NCI-H526 (cell line): ENCODE results near the gene NME7.
"Not testable (repeated sequence)": the region's sequence is repeated elsewhere in the genome, so short reads cannot be mapped to it uniquely, and the experiment has no call there.

ENCODE experiments used
- DNase-seq, 2 experiments: peaks; one replicate each; lab custom pipeline; 2025; lab: John Stamatoyannopoulos, UW

NME7 gene

GRCh38 chr1:169126335-169126734, 241.3 kb downstream of the NME7 start:
- DNase-seq: no peak

GRCh38 chr1:169125597-169125996, 242.0 kb downstream of the NME7 start:
- DNase-seq: not testable (repeated sequence)

DNA sequence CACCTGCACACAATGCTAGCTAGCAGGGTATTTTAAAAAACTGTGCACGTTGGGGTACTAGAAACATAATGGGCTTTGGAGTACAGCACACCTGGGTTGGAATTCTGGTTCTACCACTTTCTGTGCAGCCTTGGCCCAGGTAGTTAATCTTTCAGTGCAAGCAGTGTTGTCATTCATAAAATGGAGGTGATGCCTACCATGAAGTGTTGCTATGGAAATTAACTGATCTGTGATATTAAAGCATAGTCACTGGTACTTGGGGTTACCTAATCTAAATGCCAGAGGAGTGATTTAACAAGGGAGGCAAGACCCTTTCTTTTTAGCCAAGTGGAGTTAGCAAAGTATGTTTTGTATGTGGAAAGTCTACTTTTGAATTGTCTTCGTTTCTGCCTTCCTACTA, 243.1 kb downstream of the NME7 start:
- DNase-seq: peak in 1 of 2 experiments; percentile 30

- no peak for DNase-seq
These were observed 244.6 kb downstream of the NME7 start for GRCh38 chr1:169122976-169123375.

DNA sequence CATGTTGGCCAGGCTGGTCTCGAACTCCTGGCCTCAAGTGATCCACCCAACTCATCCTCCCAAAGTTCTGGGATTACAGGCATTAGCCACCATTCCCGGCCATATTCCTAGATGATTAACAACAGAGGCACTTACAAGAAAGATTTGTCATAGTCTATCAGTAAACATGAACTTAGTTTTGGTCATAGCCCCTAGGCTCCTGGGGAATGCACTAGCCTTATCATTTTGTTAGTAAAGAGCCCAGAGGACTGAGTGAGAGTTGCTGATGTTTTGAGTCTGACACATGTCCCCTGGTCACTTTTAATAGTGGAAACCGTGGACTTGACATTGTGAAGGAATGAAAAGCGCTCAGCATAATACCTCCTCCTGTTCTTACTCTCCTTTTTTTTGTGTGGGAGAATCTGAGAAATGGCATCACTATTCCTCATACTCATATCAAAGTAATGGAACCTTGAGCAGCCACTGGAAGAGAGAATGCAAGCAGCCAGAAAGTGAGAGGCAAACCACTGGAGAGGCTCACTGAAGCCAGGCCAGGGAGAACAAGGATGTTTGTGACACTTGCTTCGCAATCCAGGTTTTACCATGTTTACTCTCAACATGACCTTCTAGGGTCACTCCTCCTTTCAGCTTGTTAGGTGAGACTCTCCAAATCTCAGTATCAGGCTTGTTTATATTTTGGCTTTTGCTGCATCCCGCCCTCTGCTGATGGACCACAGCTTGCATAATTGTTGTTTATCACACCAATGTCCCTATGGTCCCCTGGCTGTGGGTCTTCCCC, 246.3 kb downstream of the NME7 start:
- DNase-seq: no peak

DNA sequence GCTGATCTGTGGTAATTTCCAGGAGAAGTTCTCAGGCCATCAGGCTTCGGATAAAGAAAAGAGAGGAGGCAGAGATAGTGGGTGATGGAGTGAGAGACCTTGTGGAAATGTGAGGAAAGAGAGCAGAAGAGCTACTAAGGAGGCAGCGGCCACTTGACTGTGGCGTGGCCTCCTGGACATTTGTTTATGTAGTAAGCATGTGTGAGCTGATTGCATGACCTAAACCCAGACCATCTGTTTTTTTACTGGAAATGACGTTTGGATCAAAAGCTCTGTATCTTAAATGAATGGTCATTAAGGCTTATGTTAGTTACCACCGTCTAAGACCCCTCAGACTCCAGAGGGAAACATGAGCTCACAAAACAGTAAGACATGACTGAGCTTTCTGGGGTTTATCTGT, 247.5 kb downstream of the NME7 start:
- no peak for DNase-seq

DNA sequence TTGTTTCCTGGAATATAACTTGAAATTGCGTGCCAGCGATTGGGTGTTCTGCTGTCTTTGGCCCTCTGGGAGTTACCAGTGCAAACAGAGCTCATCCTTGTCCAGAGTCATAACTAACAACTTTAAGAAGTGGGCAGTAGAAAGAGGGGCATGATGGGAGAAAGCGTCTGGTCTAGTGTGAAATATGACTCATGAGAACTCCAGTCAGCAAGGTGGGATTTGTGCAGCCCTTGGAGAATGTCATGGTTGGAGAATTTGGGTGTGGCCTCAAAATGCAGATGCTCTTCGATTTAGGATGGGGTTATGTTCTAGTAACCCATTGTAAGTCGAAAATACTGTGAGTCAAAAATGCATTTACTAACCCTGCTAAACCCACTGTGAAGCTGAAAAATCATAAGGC, 248.2 kb downstream of the NME7 start:
- DNase-seq: no peak

DNA sequence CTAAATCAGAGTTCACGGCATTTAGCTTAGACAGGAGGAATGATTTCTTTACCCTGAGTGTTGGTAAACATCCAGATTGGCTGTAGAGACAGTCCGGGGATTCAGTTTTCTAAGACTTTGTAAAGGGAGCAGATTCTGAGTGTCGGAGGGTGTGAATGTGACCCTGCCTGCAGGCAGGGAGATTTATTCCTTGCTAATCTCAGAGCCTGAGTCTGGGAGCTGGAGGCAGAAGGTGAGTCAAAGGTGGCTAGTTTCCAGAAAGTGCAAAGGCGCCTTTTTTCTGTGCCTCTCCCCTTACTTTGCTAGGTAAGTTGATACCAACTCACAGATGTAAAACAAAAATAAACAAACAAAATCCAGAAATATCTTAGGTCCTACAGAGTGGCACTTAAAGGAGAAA, 249.4 kb downstream of the NME7 start:
- no peak for DNase-seq

DNA sequence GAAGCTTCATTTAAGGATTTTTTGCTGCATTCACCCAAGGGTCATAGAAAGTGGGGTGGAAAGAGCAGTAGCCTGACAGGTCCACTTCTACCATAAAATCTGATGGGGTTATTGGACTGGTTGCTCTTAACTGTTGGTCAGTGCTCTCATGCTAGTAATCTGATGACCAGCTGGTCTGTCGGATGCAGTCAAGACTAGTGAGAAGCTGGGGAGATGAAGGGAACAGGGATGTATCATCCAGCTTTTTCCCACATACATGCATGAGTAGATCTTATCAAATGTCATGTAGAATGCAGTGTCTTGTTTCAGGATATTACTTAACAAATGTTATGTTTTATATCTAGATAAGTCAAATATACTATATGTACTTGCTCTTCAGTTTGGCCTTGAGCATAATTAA, 250.0 kb downstream of the NME7 start:
- no peak for DNase-seq

GRCh38 chr1:169117014-169117413, 250.6 kb downstream of the NME7 start:
- no peak for DNase-seq

DNA sequence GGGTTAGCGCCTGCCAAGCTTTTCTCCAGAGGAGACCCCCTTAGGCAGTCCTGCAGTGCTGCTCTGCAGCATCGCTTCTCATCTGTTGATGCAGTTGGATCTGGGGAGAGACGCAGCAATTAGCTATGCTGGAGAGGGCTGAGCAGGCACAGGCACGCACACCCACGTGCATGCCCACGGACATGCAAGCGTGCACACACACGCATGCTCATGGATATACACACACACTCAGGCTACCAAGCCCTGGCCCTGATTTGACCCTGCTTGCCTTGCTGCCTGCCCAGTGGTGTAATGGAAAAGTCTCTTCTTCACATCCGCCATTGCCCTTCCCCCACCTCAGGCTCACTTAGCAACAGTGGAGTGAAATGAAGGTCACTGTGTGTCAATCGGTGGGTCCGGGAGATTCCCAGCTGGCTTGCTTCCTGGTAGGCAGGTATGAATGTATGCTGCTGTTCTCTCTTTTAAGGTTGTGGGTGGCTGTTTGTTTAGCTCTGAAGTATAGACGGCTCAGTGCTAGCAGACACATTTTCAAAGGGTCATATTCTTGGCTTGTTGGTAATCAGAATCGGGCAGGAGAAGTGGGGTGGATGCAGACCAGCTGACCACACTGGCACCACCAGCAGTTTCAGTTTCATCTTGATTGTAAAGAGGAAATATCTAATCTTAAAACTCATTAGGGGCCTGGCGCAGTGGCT, 251.6 kb downstream of the NME7 start:
- no peak for DNase-seq

DNA sequence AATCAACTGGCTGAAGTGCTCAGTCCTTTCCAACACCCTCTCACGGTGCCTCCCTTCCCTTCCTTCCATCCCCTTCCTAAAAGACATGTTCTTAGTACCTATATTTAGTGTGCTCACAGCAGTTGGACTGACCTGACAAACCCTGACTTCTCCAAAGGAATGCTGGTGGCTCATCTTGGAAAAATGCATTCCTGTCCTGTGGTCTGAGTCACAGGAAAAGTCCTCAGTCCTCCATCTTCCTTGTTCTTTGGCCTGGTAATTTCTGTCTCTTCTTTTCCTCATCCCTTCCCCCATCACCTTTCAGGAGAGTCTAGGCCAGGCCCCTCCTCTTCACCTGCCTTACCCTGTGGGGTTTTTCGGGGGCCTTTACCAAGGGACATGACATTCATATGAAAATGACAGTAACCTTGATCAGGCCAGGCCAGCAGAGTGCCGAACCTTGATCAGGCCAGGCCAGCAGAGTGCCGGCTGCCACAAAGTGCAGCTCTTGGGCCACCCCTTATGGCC, 253.9 kb downstream of the NME7 start:
- DNase-seq: no peak

DNA sequence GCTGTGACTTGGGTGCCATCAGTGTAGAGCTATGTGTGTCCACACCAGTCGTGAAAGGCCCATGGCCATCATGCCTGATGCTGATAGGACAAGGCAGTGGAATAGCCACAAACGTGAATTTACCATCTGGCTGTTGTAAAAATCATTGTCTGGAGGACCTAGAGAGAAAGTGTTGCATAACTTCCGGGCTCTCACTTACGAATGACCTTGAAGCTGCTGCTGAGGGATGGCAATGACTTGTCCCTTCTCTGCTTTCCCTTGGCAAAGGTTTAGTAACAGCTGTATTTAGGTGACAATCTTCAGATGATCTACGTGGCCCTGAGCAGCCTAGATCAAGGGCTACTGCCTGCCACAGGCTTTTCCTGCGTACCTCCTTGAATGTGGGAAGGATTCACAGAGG, 255.4 kb downstream of the NME7 start:
- DNase-seq: no peak

- DNase-seq: no peak
These were observed 256.1 kb downstream of the NME7 start for GRCh38 chr1:169111472-169111871.

GRCh38 chr1:169110689-169111447, 256.7 kb downstream of the NME7 start:
- no peak for DNase-seq

- DNase-seq: peak; percentile 36 to 58
These were observed 257.4 kb downstream of the NME7 start for GRCh38 chr1:169110236-169110635.

DNA sequence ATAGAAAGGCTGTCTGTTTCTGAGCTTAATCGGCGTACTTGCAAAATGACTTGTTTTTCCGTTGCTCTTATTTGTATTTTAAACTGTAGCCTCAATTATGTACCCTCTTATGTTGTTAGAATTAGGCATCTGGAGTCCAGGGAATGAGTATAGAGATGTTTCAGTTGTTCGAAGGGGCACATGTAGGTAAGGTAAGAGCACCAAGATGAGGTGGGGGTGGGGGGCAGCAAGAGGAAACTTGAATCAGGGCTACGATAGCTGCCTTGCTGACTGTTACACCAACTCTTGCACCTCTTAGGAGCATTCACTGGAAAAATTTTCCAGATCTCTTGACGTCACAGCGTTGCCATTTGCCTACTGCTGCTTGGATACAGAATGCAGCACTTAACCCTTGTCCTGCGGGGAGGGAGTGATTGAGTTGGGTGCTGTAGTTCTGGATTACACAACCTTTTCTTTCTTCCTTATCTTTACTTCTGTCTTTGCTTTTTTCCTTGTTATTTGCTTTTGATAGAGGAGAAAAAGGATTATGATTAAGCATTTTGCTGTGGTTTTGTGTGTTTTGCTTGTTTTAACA, 257.9 kb downstream of the NME7 start:
- DNase-seq: peak; percentile 95 to 98

- peak; percentile 75 to 84 for DNase-seq
These were observed 258.6 kb downstream of the NME7 start for GRCh38 chr1:169108863-169109560.

DNA sequence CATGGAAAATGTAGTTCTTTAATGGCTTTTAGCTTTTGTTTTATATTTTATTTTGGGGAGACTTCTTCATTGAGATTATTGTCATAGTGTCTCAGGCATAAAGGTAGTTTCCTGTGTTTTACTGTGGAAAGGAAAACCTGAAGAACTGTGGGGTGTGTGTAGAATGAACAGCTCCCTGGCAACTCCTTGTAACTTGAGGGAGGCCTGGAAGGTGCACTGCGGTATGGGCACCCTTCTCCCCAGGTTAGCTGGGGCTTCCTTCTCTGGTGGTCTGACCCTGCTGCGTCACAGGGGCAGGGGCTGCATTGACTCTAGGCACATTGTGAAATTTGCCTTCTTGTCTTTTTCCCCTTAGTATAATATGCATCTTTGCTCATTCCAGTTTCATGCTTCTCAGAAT, 259.4 kb downstream of the NME7 start:
- no peak for DNase-seq

- peak; percentile 47 to 48 for DNase-seq
These were observed 259.9 kb downstream of the NME7 start for GRCh38 chr1:169107603-169108208.

DNA sequence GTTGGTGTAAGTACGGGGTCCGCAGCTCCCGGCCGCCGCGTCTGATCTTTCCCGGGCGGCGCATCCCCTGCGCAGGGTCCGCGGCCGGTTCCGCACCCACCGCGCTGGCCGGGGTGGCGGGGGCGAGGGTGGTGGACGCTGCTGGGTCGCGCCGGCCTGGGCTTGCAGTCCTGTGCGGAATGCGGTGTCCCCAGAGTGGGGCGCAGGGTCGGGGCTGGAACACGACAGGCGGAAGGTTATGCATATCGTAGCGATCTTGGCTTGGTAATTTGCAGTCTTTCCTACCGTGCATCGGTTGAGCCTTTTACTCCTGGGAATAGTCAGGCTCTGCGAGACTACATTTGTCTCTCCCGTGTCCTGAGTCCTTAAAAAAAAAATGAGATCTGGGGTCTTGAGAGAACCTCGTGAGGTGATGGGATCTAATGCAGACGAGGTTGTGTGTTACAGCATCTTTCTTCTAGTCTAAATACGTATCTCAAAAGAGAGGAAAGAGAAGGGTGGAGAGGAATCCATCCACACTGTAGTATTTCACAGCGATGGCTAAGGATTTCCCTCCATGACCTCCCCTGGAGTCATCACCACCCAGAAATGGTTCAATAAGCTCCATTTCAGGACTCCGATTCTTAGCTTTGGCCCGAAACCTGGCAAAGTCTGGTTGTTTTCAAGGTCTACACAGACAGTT, 260.5 kb downstream of the NME7 start:
- DNase-seq: peak; percentile 61 to 84
